ENCODE measurements around the gene STIM1. TPM values are rescaled to one million over a fixed set of nuclear protein-coding genes. Genes with fewer than 3 reads are reported as not detected.
"Not testable (repeated sequence)": the region's sequence is repeated elsewhere in the genome, so short reads cannot be mapped to it uniquely, and the experiment has no call there.

The STIM1 gene
- total RNA-seq, 4 donors from 2014 or later, result 50.1 to 112 (median 63.3) TPM

DNA sequence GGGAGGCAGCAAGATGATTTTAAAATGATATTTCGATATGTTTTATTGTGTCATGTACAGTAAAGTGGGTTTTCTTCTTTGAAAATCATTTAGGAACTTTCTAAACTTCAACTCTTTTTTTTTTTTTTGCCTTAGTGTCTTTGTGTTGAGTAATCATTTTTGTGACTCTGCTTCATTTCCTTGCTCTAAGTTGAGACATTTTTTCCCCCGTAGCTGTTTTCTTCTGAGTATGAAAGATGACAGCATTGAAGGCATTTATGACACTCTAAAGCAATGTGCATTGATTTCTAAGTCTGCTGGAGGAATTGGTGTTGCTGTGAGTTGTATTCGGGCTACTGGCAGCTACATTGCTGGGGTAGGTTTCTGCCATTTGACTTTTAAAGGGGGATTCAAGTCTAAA lies 262.6 kb downstream of the STIM1 start:
- 71 to 78% methylated on average over 3 of the region's 3 CpGs for WGBS, 2 donors
- Histone ChIP-seq H3K9me3 (no peaks in the 10 kb centered on the region), H3K27me3 (no peaks in the 10 kb centered on the region), H3K4me1 (no peaks in the 10 kb centered on the region), H3K36me3 (peaks cover 0 to 98% (median 18%) of the 10 kb centered on the region in 3 donors), H3K4me3 (no peak overlapping the region), H3K27ac (no peak overlapping the region)
- intact Hi-C loops (cut with DNase I), result no loop called here
- TF ChIP-seq CTCF (IDR thresholded peaks at IDR 0.05) (no peak), POLR2A (IDR thresholded peaks at IDR 0.05) (no peak)
- no peak for DNase-seq

DNA sequence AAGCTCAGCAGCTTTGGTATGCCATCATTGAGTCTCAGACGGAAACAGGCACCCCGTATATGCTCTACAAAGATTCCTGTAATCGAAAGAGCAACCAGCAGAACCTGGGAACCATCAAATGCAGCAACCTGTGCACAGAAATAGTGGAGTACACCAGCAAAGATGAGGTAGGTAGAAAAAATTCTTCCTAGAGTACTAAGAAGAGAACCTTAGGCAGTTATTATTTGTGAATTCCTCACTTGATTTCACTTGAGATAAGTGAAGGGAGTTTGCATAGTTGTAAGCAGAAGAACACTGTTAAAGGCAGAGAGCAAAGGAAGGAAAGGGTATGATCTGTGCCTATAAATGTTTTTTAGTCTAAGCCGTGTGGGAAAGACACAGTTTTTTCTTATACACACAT lies 267.8 kb downstream of the STIM1 start:
- intact Hi-C loops (cut with DNase I), result no loop called here
- H3K4me3 ChIP-seq, result no peak overlapping the region
- 85 to 94% methylated on average over 4 of the region's 4 CpGs for WGBS, 2 donors
- H3K36me3 ChIP-seq, result peaks cover 7 to 100% (median 27%) of the 10 kb centered on the region in 3 donors
- no peaks in the 10 kb centered on the region for H3K27me3 ChIP-seq
- H3K4me1 ChIP-seq, result no peaks in the 10 kb centered on the region
- no peaks in the 10 kb centered on the region for H3K9me3 ChIP-seq
- TF ChIP-seq CTCF (IDR thresholded peaks at IDR 0.05), result no peak
- TF ChIP-seq POLR2A (IDR thresholded peaks at IDR 0.05), result no peak
- no peak overlapping the region for H3K27ac ChIP-seq
- no peak for DNase-seq

DNA sequence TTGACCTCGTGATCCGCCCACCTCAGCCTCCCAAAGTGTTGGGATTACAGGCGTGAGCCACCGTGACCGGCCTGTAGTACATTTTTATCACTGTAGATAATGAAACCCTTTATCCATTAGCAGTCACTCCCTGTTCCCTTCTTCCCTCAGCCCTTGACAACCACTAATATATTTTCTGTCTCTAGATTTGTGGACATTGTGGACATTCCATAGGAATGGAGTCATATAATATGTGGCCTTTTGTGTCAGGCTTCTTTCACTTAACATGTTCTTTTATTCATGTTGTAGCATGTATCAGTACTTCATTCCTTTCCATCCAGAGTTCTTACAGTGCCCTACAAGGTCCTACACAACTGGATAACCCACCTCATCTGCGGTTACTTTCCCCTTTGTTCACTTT lies 269.7 kb downstream of the STIM1 start:
- H3K9me3 ChIP-seq, result no peaks in the 10 kb centered on the region
- intact Hi-C loops (cut with DNase I), result no loop called here
- H3K27ac ChIP-seq, result no peak overlapping the region
- no peak for TF ChIP-seq CTCF (IDR thresholded peaks at IDR 0.05)
- no peak for TF ChIP-seq POLR2A (IDR thresholded peaks at IDR 0.05)
- peaks cover 7 to 97% (median 27%) of the 10 kb centered on the region in 3 donors for H3K36me3 ChIP-seq
- H3K4me1 ChIP-seq, result no peaks in the 10 kb centered on the region
- WGBS, 2 donors, result 92% methylated on average over 6 of the region's 6 CpGs
- H3K27me3 ChIP-seq, result no peaks in the 10 kb centered on the region
- no peak overlapping the region for H3K4me3 ChIP-seq
- no peak for DNase-seq

GRCh38 chr11:4127357-4127756 lies 271.9 kb downstream of the STIM1 start:
- peaks cover 7 to 97% (median 20%) of the 10 kb centered on the region in 3 donors for H3K36me3 ChIP-seq
- WGBS, 2 donors, result 83 to 88% methylated on average over 1 of the region's 1 CpG
- no peak overlapping the region for H3K4me3 ChIP-seq
- no peak overlapping the region for H3K27ac ChIP-seq
- intact Hi-C loops (cut with DNase I), result no loop called here
- DNase-seq, result no peak
- no peaks in the 10 kb centered on the region for H3K4me1 ChIP-seq
- TF ChIP-seq CTCF (IDR thresholded peaks at IDR 0.05) (no peak), POLR2A (IDR thresholded peaks at IDR 0.05) (no peak)
- H3K27me3 ChIP-seq, result no peaks in the 10 kb centered on the region
- H3K9me3 ChIP-seq, result no peaks in the 10 kb centered on the region

DNA sequence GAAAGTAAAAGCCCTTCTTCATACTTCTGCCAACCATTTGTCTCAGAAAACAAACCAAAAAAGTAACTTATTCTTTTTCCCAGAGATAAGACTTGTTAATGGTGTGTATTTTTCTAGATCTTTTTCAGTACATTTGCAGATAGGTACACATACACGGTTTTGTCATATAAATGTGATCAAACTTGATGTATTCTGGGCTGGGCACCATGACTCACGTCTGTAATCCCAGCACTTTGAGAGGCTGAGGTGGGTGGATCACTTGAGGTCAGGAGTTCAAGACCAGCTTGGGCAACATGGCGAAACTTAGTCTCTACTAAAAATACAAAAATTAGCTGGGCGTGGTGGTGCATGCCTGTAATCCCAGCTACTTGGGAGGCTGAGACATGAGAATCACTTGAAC lies 274.8 kb downstream of the STIM1 start:
- not testable (repeated sequence) for DNase-seq

GRCh38 chr11:4134806-4135205 lies 279.3 kb downstream of the STIM1 start:
- no peaks in the 10 kb centered on the region for H3K4me1 ChIP-seq
- no peak for TF ChIP-seq CTCF (IDR thresholded peaks at IDR 0.05)
- TF ChIP-seq POLR2A (IDR thresholded peaks at IDR 0.05), result no peak
- no peak overlapping the region for H3K4me3 ChIP-seq
- H3K27ac ChIP-seq, result no peak overlapping the region
- no peaks in the 10 kb centered on the region for H3K27me3 ChIP-seq
- H3K9me3 ChIP-seq, result peaks cover 0 to 4% (median 0%) of the 10 kb centered on the region in 3 donors
- intact Hi-C loops (cut with DNase I), result no loop called here
- no peak for DNase-seq
- peaks cover 0 to 86% (median 4%) of the 10 kb centered on the region in 3 donors for H3K36me3 ChIP-seq

More for the DNA sequence above, 274.8 kb downstream of the STIM1 start:
- H3K4me3 ChIP-seq; H3K9me3 ChIP-seq; intact Hi-C loops (cut with DNase I); H3K4me1 ChIP-seq; H3K27me3 ChIP-seq: not testable (repeated sequence)
- Histone ChIP-seq H3K36me3 (peaks cover 7 to 97% (median 7%) of the 10 kb centered on the region in 3 donors), H3K27ac (peak overlapping the region in 2 of 4 donors; percentile 26 to 30)
- WGBS, 2 donors, result 53 to 74% methylated on average over 4 of the region's 4 CpGs
